Thyroid gland (tissue), 4 donors: ENCODE measurements around the gene NALCN.

ENCODE experiments used
- POLR2A ChIP-seq, 2 donors: fragments of 450-650 bp; IDR thresholded peaks; one replicate each; pipeline ENCODE4 v1.6.1; 2017; ENCODE audit warnings: antibody characterized with exemption in 2 of 2, mild to moderate bottlenecking in 2 of 2, moderate library complexity in 1 of 2
- TF ChIP-seq, protein P1 (sequence below), 6 experiments: fragments of 200-600 bp in 3 of 6; fragments of 450-650 bp in 3 of 6; sonication (generic) in 3 of 6; IDR thresholded peaks; one replicate each; pipeline ENCODE4 v1.5.1; 2016 to 2019; ENCODE audit warnings: antibody characterized with exemption in 6 of 6, mild to moderate bottlenecking in 2 of 6, inconsistent platforms in 1 of 6, moderate library complexity in 1 of 6

DNA sequence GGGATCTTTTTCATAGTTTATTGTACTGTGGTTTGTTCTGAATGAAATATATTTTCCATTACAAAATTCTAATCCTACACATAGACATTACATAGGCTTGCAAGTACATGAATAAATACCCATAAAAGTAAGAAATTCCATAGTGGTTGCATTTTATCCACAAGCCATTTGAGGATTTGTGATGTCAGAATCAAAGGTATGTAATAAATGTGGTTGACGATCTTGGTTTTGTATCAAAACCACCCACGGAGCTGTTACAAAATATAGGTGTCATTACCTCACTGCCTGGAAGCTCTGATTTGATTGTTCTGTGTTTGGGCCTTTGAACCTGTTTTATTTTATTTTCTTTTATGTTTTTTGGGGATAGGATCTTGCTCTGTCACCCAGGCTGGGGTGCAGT, 125.1 kb downstream of the NALCN start:
- TF ChIP-seq, protein P1, sequence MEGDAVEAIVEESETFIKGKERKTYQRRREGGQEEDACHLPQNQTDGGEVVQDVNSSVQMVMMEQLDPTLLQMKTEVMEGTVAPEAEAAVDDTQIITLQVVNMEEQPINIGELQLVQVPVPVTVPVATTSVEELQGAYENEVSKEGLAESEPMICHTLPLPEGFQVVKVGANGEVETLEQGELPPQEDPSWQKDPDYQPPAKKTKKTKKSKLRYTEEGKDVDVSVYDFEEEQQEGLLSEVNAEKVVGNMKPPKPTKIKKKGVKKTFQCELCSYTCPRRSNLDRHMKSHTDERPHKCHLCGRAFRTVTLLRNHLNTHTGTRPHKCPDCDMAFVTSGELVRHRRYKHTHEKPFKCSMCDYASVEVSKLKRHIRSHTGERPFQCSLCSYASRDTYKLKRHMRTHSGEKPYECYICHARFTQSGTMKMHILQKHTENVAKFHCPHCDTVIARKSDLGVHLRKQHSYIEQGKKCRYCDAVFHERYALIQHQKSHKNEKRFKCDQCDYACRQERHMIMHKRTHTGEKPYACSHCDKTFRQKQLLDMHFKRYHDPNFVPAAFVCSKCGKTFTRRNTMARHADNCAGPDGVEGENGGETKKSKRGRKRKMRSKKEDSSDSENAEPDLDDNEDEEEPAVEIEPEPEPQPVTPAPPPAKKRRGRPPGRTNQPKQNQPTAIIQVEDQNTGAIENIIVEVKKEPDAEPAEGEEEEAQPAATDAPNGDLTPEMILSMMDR (IDR thresholded peaks at IDR 0.05): no peak
- no peak for TF ChIP-seq POLR2A (IDR thresholded peaks at IDR 0.05)
